Measurements from ENCODE around the gene CTBP2. TPM values are rescaled to one million over a fixed set of nuclear protein-coding genes. Genes with fewer than 3 reads are reported as not detected.

Gene CTBP2
- polyA plus RNA-seq, 1 experiment, result 72.9 TPM

DNA sequence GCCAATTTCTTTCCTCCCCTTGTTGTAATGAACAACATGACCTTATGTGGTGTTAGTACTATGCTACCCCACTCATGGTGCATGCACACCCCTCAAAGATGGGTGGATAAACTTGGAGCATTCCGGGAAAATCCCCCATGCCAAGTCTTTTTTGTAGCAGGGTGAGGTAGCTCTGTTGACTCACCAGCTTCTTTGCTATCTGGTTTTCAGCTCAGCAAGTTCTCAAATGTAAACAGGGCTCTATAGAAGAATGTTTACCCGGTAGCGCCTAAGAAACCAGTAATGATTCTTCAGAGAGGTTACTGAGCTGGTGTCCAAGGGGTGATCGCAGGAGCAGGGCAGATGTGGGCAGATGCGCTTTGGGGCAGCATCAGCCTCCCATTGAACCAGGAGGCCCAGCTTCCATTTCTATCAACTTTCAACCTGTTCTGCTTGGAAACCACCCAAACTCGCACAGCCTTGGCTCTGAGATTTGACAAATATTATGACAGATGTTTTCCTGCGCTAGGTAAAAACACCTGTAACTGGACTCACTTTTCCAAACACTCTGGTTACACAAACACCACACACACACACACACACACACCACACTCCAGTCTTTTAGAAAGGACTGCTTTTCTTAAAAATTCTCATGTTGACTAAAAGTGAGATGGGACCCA lies 130.7 kb downstream of the CTBP2 start:
- H3K36me3 ChIP-seq (ENCODE audit: control insufficient read depth, insufficient read depth, low read length), result peaks cover 13% of the 10 kb centered on the region
- DNase-seq (ENCODE audit: low read depth), result no peak
- TF ChIP-seq, protein P1, sequence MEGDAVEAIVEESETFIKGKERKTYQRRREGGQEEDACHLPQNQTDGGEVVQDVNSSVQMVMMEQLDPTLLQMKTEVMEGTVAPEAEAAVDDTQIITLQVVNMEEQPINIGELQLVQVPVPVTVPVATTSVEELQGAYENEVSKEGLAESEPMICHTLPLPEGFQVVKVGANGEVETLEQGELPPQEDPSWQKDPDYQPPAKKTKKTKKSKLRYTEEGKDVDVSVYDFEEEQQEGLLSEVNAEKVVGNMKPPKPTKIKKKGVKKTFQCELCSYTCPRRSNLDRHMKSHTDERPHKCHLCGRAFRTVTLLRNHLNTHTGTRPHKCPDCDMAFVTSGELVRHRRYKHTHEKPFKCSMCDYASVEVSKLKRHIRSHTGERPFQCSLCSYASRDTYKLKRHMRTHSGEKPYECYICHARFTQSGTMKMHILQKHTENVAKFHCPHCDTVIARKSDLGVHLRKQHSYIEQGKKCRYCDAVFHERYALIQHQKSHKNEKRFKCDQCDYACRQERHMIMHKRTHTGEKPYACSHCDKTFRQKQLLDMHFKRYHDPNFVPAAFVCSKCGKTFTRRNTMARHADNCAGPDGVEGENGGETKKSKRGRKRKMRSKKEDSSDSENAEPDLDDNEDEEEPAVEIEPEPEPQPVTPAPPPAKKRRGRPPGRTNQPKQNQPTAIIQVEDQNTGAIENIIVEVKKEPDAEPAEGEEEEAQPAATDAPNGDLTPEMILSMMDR (IDR thresholded peaks at IDR 0.05; ENCODE audit: insufficient read depth, low read depth, low read length), result no peak
- H3K27me3 ChIP-seq (ENCODE audit: control insufficient read depth, insufficient read depth, low read length), result no peaks in the 10 kb centered on the region
- no peak overlapping the region for H3K4me3 ChIP-seq (ENCODE audit: low read depth, low read length)
- ChIA-PET CTCF (interaction anchor here (1.3 kb wide), 1 partner anchor 11 kb away, joined by 4 read pairs; no protein-coding TSS in a partner anchor), POLR2A (no interaction called here)

- DNase-seq (ENCODE audit: low read depth), result no peak
- Histone ChIP-seq H3K4me3 (ENCODE audit: low read depth, low read length) (no peak overlapping the region), H3K27me3 (ENCODE audit: control insufficient read depth, insufficient read depth, low read length) (no peaks in the 10 kb centered on the region), H3K36me3 (ENCODE audit: control insufficient read depth, insufficient read depth, low read length) (peaks cover 12% of the 10 kb centered on the region)
- TF ChIP-seq, protein P1 (IDR thresholded peaks at IDR 0.05; ENCODE audit: insufficient read depth, low read depth, low read length), result no peak
- ChIA-PET POLR2A (no interaction called here), CTCF (interaction anchor here (0.7 to 1.4 kb wide), 4 partner anchors 9 to 20 kb away, joined by 3 read pairs; no protein-coding TSS in a partner anchor)
Measured at GRCh38 chr10:125027871-125028869, 132.2 kb downstream of the CTBP2 start.

GRCh38 chr10:125026974-125027735 lies 133.2 kb downstream of the CTBP2 start:
- TF ChIP-seq, protein P1 (IDR thresholded peaks at IDR 0.05; ENCODE audit: insufficient read depth, low read depth, low read length), result no peak

GRCh38 chr10:125026036-125026931 lies 134.1 kb downstream of the CTBP2 start:
- POLR2A ChIA-PET, result no interaction called here
- Histone ChIP-seq H3K36me3 (ENCODE audit: control insufficient read depth, insufficient read depth, low read length) (peaks cover 10% of the 10 kb centered on the region), H3K27me3 (ENCODE audit: control insufficient read depth, insufficient read depth, low read length) (no peaks in the 10 kb centered on the region), H3K4me3 (ENCODE audit: low read depth, low read length) (no peak overlapping the region)
- DNase-seq (ENCODE audit: low read depth), result no peak
- CTCF ChIA-PET, result interaction anchor here (1.3 kb wide), 1 partner anchor 22 kb away, joined by 5 read pairs; no protein-coding TSS in a partner anchor
- TF ChIP-seq, protein P1 (IDR thresholded peaks at IDR 0.05; ENCODE audit: insufficient read depth, low read depth, low read length), result no peak

More at GRCh38 chr10:125026974-125027735, 133.2 kb downstream of the CTBP2 start:
- Histone ChIP-seq H3K27me3 (ENCODE audit: control insufficient read depth, insufficient read depth, low read length) (no peaks in the 10 kb centered on the region), H3K36me3 (ENCODE audit: control insufficient read depth, insufficient read depth, low read length) (peaks cover 9% of the 10 kb centered on the region), H3K4me3 (ENCODE audit: low read depth, low read length) (no peak overlapping the region)
- no peak for DNase-seq (ENCODE audit: low read depth)
- CTCF ChIA-PET, result interaction anchor here (0.6 to 1.4 kb wide), 4 partner anchors 10 to 243 kb away, joined by 3 to 5 read pairs (median 3); no protein-coding TSS in a partner anchor
- POLR2A ChIA-PET, result no interaction called here
